Heart right ventricle (tissue), 16 donors: ENCODE results near the gene MR1. TPM values are rescaled to one million over a fixed set of nuclear protein-coding genes. Genes with fewer than 3 reads are reported as not detected.

Source experiments
- ATAC-seq, 8 donors: fragments of 200-7000 bp; cut with Tn5 transposase; one replicate each; pipeline ENCODE4 v1.9.1; 2020; ENCODE audit warnings: mild to moderate bottlenecking in 8 of 8, moderate library complexity in 8 of 8, moderate number of reproducible peaks in 1 of 8
- DNase-seq, 2 donors: peaks; one replicate each; pipeline ENCODE4 v3.0.0-alpha.2; 2020
- H3K27ac ChIP-seq, 10 donors: fragments of 200-600 bp; sonication (generic) in 2 of 10; one replicate each; pipeline versions ENCODE4 v1.5.0 to v1.8.0; 2020 to 2022; ENCODE audit warnings: mild to moderate bottlenecking in 3 of 10
- H3K27me3 ChIP-seq, 7 donors: fragments of 200-600 bp; one replicate each; pipeline ENCODE4 v1.8.0; 2021 to 2022; ENCODE audit warnings: mild to moderate bottlenecking in 2 of 7
- H3K36me3 ChIP-seq, 9 donors: fragments of 200-600 bp; sonication (generic) in 1 of 9; one replicate each; pipeline versions ENCODE4 v1.5.0 to v1.8.0; 2020 to 2022; ENCODE audit warnings: mild to moderate bottlenecking in 2 of 9
- H3K4me1 ChIP-seq, 9 donors: fragments of 200-600 bp; sonication (generic) in 1 of 9; one replicate each; pipeline versions ENCODE4 v1.5.0 to v1.8.0; 2020 to 2022; ENCODE audit warnings: mild to moderate bottlenecking in 4 of 9
- H3K4me3 ChIP-seq, 10 donors: fragments of 200-600 bp; sonication (generic) in 2 of 10; one replicate each; pipeline versions ENCODE4 v1.5.0 to v1.8.0; 2020 to 2022; ENCODE audit warnings: mild to moderate bottlenecking in 7 of 10, moderate library complexity in 2 of 10
- H3K9me3 ChIP-seq, 11 donors: fragments of 200-600 bp in 10 of 11; sonication (generic) in 2 of 11; one replicate each; pipeline versions ENCODE4 v1.5.0 to v1.8.0; 2013 to 2022; ENCODE audit warnings: mild to moderate bottlenecking in 2 of 11, control low read depth in 1 of 11, moderate library complexity in 1 of 11
- WGBS, 2 donors: extraction: QIAGEN DNeasy Blood & Tissue Kit; methylation state at CpG; one replicate each; pipeline ENCODE4 v1.1.7; 2013; ENCODE audit warnings: inconsistent platforms in 1 of 2; 5-methylcytosine and 5-hydroxymethylcytosine counted together
- intact Hi-C, 10 donors: fragments of 100-400 bp; cut with DNase I; formaldehyde crosslinking; loops; one replicate each; pipeline versions ENCODE4 v1.11.1 to v1.14.2; 2022
- polyA plus RNA-seq, 2 donors: library from polyadenylated mRNA; stranded (reverse); fragments of 200-250 nt; gene quantifications; one replicate each; pipeline ENCODE4 v1.2.3, GENCODE V29; 2013
- total RNA-seq, 10 donors: library from RNA; stranded (reverse); fragmentation: NEBNext Ultra II Directional in 3 of 10; extraction: Animal tissue kit (Norgen Biotek cat#: 25700) in 3 of 10; gene quantifications; one replicate each; pipeline versions ENCODE4 v1.2.1 to v1.2.4, GENCODE V29; 2021 to 2023
- TF ChIP-seq, protein P1 (sequence below), 9 donors: fragments of 200-600 bp; sonication (generic) in 2 of 9; IDR thresholded peaks; one replicate each; pipeline versions ENCODE4 v1.5.0 to v1.8.0; 2021 to 2022; ENCODE audit warnings: antibody characterized with exemption in 9 of 9, mild to moderate bottlenecking in 5 of 9, moderate library complexity in 1 of 9
- donor health status: Arrhythmogenic right ventricular cardiomyopathy.
- donor health status: ischemic (EF 13 %, LVEDD 7.1; RV severe dilation, severe dysfunction).
- donor health status: healthy with polysubstance abuse.
- donor health status: DM: no; HTN: yes; CAD: no.
- donor health status: DM: no; HTN: no; CAD: no.
- donor health status: ischemic (EF 25% LVEDD 6.9; RV normal size, moderate dysfunction).
- donor health status: ischemic (EF 25% LVEDD 5.7; RV mildly dilated, moderate dysfunction).
- donor health status: healthy.
- donor health status: DM: yes; HTN: yes; CAD: no.
- donor health status: Ischemic cardiomyopathy.
- donor health status: ischemic (EF 35%, LVEDD 5.7; RV mildly dilated, moderate dysfunction).
- donor health status: nonischemic (EF 11% LVEDD 7.7; RV severe dilation, severe dysfunction).
- donor health status: DM: yes; HTN: yes; CAD: no.
- donor health status: PGD.
- donor health status: ischemic (EF 29% LVEDD 5.4; RV normal size, mild dysfunction).
- donor health status: nonischemic (EF 23%, LVEDD 6.1; RV moderate dilation, normal function).

The MR1 gene
- total and polyA plus RNA-seq, 12 donors: 0.88 to 8.2 (median 2.7) TPM

DNA sequence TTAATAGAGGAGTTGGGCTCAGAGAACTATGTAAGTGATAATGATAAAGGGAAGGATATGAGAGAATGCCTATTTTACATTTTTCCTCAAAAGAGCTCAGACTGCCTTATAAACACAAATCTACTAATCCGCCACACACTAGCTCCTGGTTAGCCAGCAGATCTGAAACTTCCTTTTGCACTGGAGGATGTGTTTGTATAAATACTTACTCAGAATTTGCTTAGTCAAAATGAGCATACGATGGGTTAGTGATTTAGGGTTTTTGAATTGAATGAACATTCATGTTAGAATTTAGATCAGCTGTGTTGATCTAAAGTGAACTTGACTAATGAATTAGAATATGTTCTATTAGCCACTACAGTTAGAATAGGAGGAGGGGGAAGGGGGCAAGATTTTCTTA, 45.6 kb downstream of the MR1 start:
- Histone ChIP-seq H3K27me3 (no peaks in the 10 kb centered on the region), H3K27ac (no peak overlapping the region), H3K36me3 (no peaks in the 10 kb centered on the region), H3K4me3 (no peak overlapping the region), H3K9me3 (no peaks in the 10 kb centered on the region), H3K4me1 (peaks cover 0 to 13% (median 4%) of the 10 kb centered on the region in 9 donors)
- TF ChIP-seq, protein P1, sequence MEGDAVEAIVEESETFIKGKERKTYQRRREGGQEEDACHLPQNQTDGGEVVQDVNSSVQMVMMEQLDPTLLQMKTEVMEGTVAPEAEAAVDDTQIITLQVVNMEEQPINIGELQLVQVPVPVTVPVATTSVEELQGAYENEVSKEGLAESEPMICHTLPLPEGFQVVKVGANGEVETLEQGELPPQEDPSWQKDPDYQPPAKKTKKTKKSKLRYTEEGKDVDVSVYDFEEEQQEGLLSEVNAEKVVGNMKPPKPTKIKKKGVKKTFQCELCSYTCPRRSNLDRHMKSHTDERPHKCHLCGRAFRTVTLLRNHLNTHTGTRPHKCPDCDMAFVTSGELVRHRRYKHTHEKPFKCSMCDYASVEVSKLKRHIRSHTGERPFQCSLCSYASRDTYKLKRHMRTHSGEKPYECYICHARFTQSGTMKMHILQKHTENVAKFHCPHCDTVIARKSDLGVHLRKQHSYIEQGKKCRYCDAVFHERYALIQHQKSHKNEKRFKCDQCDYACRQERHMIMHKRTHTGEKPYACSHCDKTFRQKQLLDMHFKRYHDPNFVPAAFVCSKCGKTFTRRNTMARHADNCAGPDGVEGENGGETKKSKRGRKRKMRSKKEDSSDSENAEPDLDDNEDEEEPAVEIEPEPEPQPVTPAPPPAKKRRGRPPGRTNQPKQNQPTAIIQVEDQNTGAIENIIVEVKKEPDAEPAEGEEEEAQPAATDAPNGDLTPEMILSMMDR (IDR thresholded peaks at IDR 0.05): no peak
- ATAC-seq (no peak), DNase-seq (no peak)
- intact Hi-C loops: loop anchor here in 1 of 10 donors (5.0 kb wide), 1 partner anchor 37 kb away; no protein-coding TSS in a partner anchor
- WGBS, 2 donors: 82 to 90% methylated on average over 2 of the region's 2 CpGs

DNA sequence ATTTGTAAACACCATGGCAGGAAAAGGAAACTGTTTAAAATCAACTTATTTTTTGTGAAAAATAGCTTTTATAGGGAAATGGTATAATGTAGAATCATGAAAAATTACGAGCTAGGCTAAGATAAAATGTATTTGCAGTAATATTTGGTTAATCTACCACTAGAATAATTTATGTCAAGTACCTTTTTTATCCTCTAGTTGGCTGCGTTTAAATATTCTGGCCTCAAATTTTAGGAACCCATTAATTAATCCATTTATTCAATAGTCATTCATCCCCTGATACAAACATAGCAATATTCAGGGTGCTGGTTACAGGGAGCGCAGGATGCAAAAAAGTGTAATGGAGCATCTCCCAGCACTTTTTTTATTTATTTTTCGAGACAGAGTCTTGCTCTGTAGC, 46.1 kb downstream of the MR1 start:
- TF ChIP-seq, protein P1 (IDR thresholded peaks at IDR 0.05): no peak
- intact Hi-C loops: loop anchor here in 2 of 10 donors (5.0 to 10.0 kb wide), 2 partner anchors 38 to 45 kb away; partner anchors contain the start of gene MR1 (in 1 of the 2)
- Histone ChIP-seq H3K4me1 (peaks cover 0 to 16% (median 6%) of the 10 kb centered on the region in 9 donors), H3K27ac (no peak overlapping the region), H3K9me3 (no peaks in the 10 kb centered on the region), H3K4me3 (no peak overlapping the region), H3K36me3 (no peaks in the 10 kb centered on the region), H3K27me3 (no peaks in the 10 kb centered on the region)
- DNase-seq: no peak
- no peak for ATAC-seq
- 67 to 78% methylated on average over 4 of the region's 4 CpGs for WGBS, 2 donors

DNA sequence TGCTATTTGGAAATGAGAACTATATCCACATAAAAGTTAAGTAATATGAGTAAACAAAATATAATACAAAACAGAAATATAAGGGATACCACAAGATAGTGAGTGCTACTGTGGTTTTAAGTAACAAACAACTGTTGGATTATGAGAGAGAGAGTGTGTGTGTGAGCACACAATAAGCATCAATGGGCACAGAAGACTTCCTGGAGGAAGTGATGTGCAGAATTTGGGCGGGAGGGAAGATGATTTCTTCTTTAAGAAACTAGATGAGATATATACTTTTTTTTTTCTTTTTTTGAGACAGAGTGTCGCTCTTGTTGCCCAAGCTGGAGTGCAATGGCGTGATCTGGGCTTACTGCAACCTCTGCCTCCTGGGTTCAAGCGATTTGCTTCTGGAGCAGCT, 46.8 kb downstream of the MR1 start:
- intact Hi-C loops: loop anchor here in 1 of 10 donors (10.0 kb wide), 1 partner anchor 46 kb away; the partner anchor contains the start of gene MR1
- WGBS, 2 donors: 92 to 93% methylated on average over 4 of the region's 4 CpGs
- Histone ChIP-seq H3K4me3 (no peak overlapping the region), H3K27me3 (no peaks in the 10 kb centered on the region), H3K9me3 (no peaks in the 10 kb centered on the region), H3K4me1 (peaks cover 0 to 16% (median 6%) of the 10 kb centered on the region in 9 donors), H3K27ac (no peak overlapping the region), H3K36me3 (no peaks in the 10 kb centered on the region)
- TF ChIP-seq, protein P1 (IDR thresholded peaks at IDR 0.05): no peak
- ATAC-seq (no peak), DNase-seq (no peak)

DNA sequence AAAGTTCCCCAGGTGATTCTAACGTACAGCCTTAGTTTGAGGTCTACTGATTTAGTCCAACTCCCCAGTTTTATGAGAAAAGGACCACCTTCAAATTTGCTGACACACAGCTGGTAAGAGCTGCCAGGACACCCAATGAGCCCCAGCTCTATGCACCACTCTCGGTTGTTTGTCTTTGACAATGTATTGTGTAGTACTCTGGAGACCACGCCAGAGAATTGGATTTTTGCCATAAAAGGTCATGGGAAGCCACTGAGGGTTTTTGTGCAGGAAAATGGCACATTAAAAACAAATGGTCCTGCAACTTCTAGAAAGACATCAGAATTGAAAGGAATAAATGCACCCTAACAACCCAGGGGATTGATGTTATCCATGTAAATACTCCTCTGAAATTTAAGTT, 47.6 kb downstream of the MR1 start:
- H3K36me3 ChIP-seq: no peaks in the 10 kb centered on the region
- no peak overlapping the region for H3K27ac ChIP-seq
- H3K9me3 ChIP-seq: no peaks in the 10 kb centered on the region
- H3K4me3 ChIP-seq: no peak overlapping the region
- 64 to 67% methylated on average over 3 of the region's 3 CpGs for WGBS, 2 donors
- TF ChIP-seq, protein P1 (IDR thresholded peaks at IDR 0.05): no peak
- DNase-seq (no peak), ATAC-seq (no peak)
- intact Hi-C loops: loop anchor here in 1 of 10 donors (10.0 kb wide), 1 partner anchor 47 kb away; the partner anchor contains the start of gene MR1
- no peaks in the 10 kb centered on the region for H3K27me3 ChIP-seq
- H3K4me1 ChIP-seq: peaks cover 0 to 16% (median 6%) of the 10 kb centered on the region in 9 donors
